Duodenal mucosa (tissue), 2 donors: ENCODE data around the gene EMC9.

Experiments used
- H3K27ac ChIP-seq: one replicate; pipeline ENCODE4 v1.7.0; 2013; ENCODE audit warnings: low read depth, low read length
- H3K27me3 ChIP-seq, 2 donors: one replicate each; pipeline ENCODE4 v1.7.0; 2013; ENCODE audit warnings: low read length in 2 of 2, control low read depth in 1 of 2; ENCODE audit not compliant: insufficient read depth in 2 of 2, control insufficient read depth in 1 of 2
- H3K36me3 ChIP-seq, 2 donors: one replicate each; pipeline ENCODE4 v1.7.0; 2013; ENCODE audit warnings: low read length in 2 of 2, control low read depth in 1 of 2; ENCODE audit not compliant: insufficient read depth in 2 of 2, control insufficient read depth in 1 of 2
- H3K4me1 ChIP-seq, 2 donors: one replicate each; pipeline ENCODE4 v1.7.0; 2013; ENCODE audit warnings: low read length in 2 of 2, control low read depth in 1 of 2; ENCODE audit not compliant: insufficient read depth in 2 of 2, control insufficient read depth in 1 of 2
- H3K4me3 ChIP-seq, 2 donors: one replicate each; pipeline ENCODE4 v1.7.0; 2013; ENCODE audit warnings: low read length in 2 of 2, low read depth in 1 of 2
- H3K9ac ChIP-seq, 2 donors: one replicate each; pipeline ENCODE4 v1.7.0; 2013; ENCODE audit warnings: low read length in 2 of 2, low read depth in 1 of 2
- H3K9me3 ChIP-seq, 2 donors: one replicate each; pipeline ENCODE4 v1.7.0; 2013; ENCODE audit warnings: low read length in 2 of 2, control low read depth in 1 of 2; ENCODE audit not compliant: control insufficient read depth in 1 of 2

Gene EMC9

GRCh38 chr14:24132061-24132685, 9.2 kb downstream of the EMC9 start:
- Histone ChIP-seq H3K4me1 (peaks cover 14 to 27% of the 10 kb centered on the region in 2 donors), H3K9me3 (no peaks in the 10 kb centered on the region), H3K4me3 (no peak overlapping the region), H3K9ac (no peak overlapping the region), H3K27me3 (no peaks in the 10 kb centered on the region), H3K27ac (no peak overlapping the region), H3K36me3 (peaks cover 0 to under 1% of the 10 kb centered on the region in 2 donors)

- Histone ChIP-seq H3K27me3 (no peaks in the 10 kb centered on the region), H3K4me1 (peaks cover 8 to 21% of the 10 kb centered on the region in 2 donors), H3K36me3 (no peaks in the 10 kb centered on the region), H3K9ac (no peak overlapping the region), H3K9me3 (no peaks in the 10 kb centered on the region), H3K4me3 (no peak overlapping the region), H3K27ac (no peak overlapping the region)
These were observed 9.8 kb downstream of the EMC9 start for GRCh38 chr14:24131549-24131966.

- Histone ChIP-seq H3K27ac (no peak overlapping the region), H3K4me1 (peaks cover 7 to 19% of the 10 kb centered on the region in 2 donors), H3K9ac (no peak overlapping the region), H3K36me3 (no peaks in the 10 kb centered on the region), H3K4me3 (no peak overlapping the region), H3K27me3 (no peaks in the 10 kb centered on the region), H3K9me3 (no peaks in the 10 kb centered on the region)
These were observed 10.5 kb downstream of the EMC9 start for GRCh38 chr14:24130717-24131548.

GRCh38 chr14:24130380-24130716, 11.0 kb downstream of the EMC9 start, which contains the start of gene FITM1:
FITM1 (plus strand) TSS chr14:24130659; CDS start chr14:24131564, 905 bp downstream.
- H3K36me3 ChIP-seq = no peaks in the 10 kb centered on the region
- no peaks in the 10 kb centered on the region for H3K9me3 ChIP-seq
- H3K27me3 ChIP-seq = no peaks in the 10 kb centered on the region
- peaks cover 4 to 16% of the 10 kb centered on the region in 2 donors for H3K4me1 ChIP-seq
- H3K9ac ChIP-seq = no peak within 1 kb of the TSS
- no peak within 1 kb of the TSS for H3K27ac ChIP-seq
- no peak within 1 kb of the TSS for H3K4me3 ChIP-seq

- Histone ChIP-seq H3K4me1 (peaks cover 0 to 11% of the 10 kb centered on the region in 2 donors), H3K27ac (no peak overlapping the region)
These were observed 11.9 kb downstream of the EMC9 start for GRCh38 chr14:24129410-24129998.

GRCh38 chr14:24127673-24128072, 13.7 kb downstream of the EMC9 start:
- H3K27me3 ChIP-seq = no peaks in the 10 kb centered on the region
- peaks cover 16 to 19% of the 10 kb centered on the region in 2 donors for H3K36me3 ChIP-seq
- H3K9me3 ChIP-seq = no peaks in the 10 kb centered on the region
- no peak overlapping the region for H3K9ac ChIP-seq
- peaks cover 0 to 8% of the 10 kb centered on the region in 2 donors for H3K4me1 ChIP-seq
- no peak overlapping the region for H3K27ac ChIP-seq
- H3K4me3 ChIP-seq = no peak overlapping the region

More at GRCh38 chr14:24129410-24129998, 11.9 kb downstream of the EMC9 start:
- no peak overlapping the region for H3K4me3 ChIP-seq
- H3K27me3 ChIP-seq = no peaks in the 10 kb centered on the region
- peaks cover 0 to 1% of the 10 kb centered on the region in 2 donors for H3K36me3 ChIP-seq
- H3K9me3 ChIP-seq = no peaks in the 10 kb centered on the region
- no peak overlapping the region for H3K9ac ChIP-seq

- H3K4me3 ChIP-seq = no peak overlapping the region
- peaks cover 0 to under 1% of the 10 kb centered on the region in 2 donors for H3K4me1 ChIP-seq
- H3K9ac ChIP-seq = no peak overlapping the region
- H3K36me3 ChIP-seq = peaks cover 20 to 24% of the 10 kb centered on the region in 2 donors
- no peaks in the 10 kb centered on the region for H3K9me3 ChIP-seq
- no peaks in the 10 kb centered on the region for H3K27me3 ChIP-seq
- H3K27ac ChIP-seq = no peak overlapping the region
These were observed 14.5 kb downstream of the EMC9 start for GRCh38 chr14:24126939-24127338.

GRCh38 chr14:24123424-24124417, 17.7 kb downstream of the EMC9 start:
- no peaks in the 10 kb centered on the region for H3K27me3 ChIP-seq
- H3K9me3 ChIP-seq = no peaks in the 10 kb centered on the region
- no peak overlapping the region for H3K4me3 ChIP-seq
- peaks cover 46 to 52% of the 10 kb centered on the region in 2 donors for H3K36me3 ChIP-seq
- H3K27ac ChIP-seq = no peak overlapping the region
- H3K4me1 ChIP-seq = no peaks in the 10 kb centered on the region
- H3K9ac ChIP-seq = no peak overlapping the region

- H3K27ac ChIP-seq = no peak overlapping the region
These were observed 18.5 kb downstream of the EMC9 start for GRCh38 chr14:24122898-24123297.

More at GRCh38 chr14:24122898-24123297, 18.5 kb downstream of the EMC9 start:
- Histone ChIP-seq H3K27me3 (no peaks in the 10 kb centered on the region), H3K4me1 (no peaks in the 10 kb centered on the region), H3K4me3 (no peak overlapping the region), H3K36me3 (peaks cover 55 to 60% of the 10 kb centered on the region in 2 donors), H3K9me3 (no peaks in the 10 kb centered on the region), H3K9ac (no peak overlapping the region)
